SU-DHL-6 (cell line): ENCODE measurements around the gene ARHGEF18.
"Not testable (repeated sequence)": the region's sequence is repeated elsewhere in the genome, so short reads cannot be mapped to it uniquely, and the experiment has no call there.

ENCODE experiments used
- H2AFZ ChIP-seq: fragments of 200-600 bp; sonication (generic); 2 replicates; pipeline ENCODE4 v1.6.1; 2014; ENCODE audit warnings: low read depth, mild to moderate bottlenecking, moderate library complexity, mixed read lengths, antibody characterized with exemption, low read length; ENCODE audit not compliant: severe bottlenecking
- H3F3A ChIP-seq: fragments of 200-600 bp; shearing (Covaris generic); 2 replicates; pipeline ENCODE4 v1.6.0; 2016; ENCODE audit warnings: antibody characterized with exemption, mild to moderate bottlenecking; ENCODE audit not compliant: insufficient read depth
- H3K27ac ChIP-seq: fragments of 200-600 bp; sonication (generic); 2 replicates; pipeline ENCODE4 v1.5.1; 2016; ENCODE audit warnings: low read depth, mild to moderate bottlenecking, low read length, moderate library complexity, mixed read lengths
- H3K27me3 ChIP-seq: fragments of 200-600 bp; sonication (generic), shearing (Covaris generic); 2 replicates; pipeline ENCODE4 v1.6.0; 2014; ENCODE audit warnings: mild to moderate bottlenecking, low read length
- H3K36me3 ChIP-seq: fragments of 200-600 bp; sonication (generic); 2 replicates; pipeline ENCODE4 v1.6.1; 2014; ENCODE audit warnings: mild to moderate bottlenecking, low read length, mixed read lengths
- H3K4me2 ChIP-seq: fragments of 300-600, 200-600 bp; shearing (Covaris generic), sonication (generic); 2 replicates; pipeline ENCODE4 v1.6.0; 2014; ENCODE audit warnings: low read length, low read depth, mild to moderate bottlenecking; ENCODE audit not compliant: poor library complexity, severe bottlenecking
- H3K4me3 ChIP-seq: fragments of 200-600 bp; sonication (generic); 2 replicates; pipeline ENCODE4 v1.5.1; 2014; ENCODE audit warnings: antibody characterized with exemption, low read length, mild to moderate bottlenecking, mixed read lengths; ENCODE audit not compliant: insufficient read depth, poor library complexity, severe bottlenecking
- H3K79me2 ChIP-seq: fragments of 200-600 bp; sonication (generic); 2 replicates; pipeline ENCODE4 v1.6.1; 2014; ENCODE audit warnings: mild to moderate bottlenecking, low read length, moderate library complexity; ENCODE audit not compliant: insufficient read depth
- H3K9ac ChIP-seq: fragments of 200-600 bp; sonication (generic); 2 replicates; pipeline ENCODE4 v1.7.0; 2014; ENCODE audit warnings: mild to moderate bottlenecking, low read length
- H3K9me2 ChIP-seq: fragments of 200-600 bp; sonication (generic); replicated peaks from 2 replicates; pipeline ENCODE4 v1.6.1; 2014; ENCODE audit warnings: low read length; ENCODE audit not compliant: insufficient read depth
- H3K9me3 ChIP-seq: fragments of 200-600 bp; sonication (generic); 2 replicates; pipeline ENCODE4 v1.6.1; 2014; ENCODE audit warnings: low read length, mixed read lengths; ENCODE audit not compliant: insufficient read depth
- H4K20me1 ChIP-seq: fragments of 200-600 bp; sonication (generic); 2 replicates; pipeline ENCODE4 v1.6.1; 2014; ENCODE audit warnings: low read depth, mild to moderate bottlenecking, antibody characterized with exemption, low read length, moderate library complexity, mixed read lengths
- CTCF ChIP-seq: fragments of 200-600 bp; sonication (generic); IDR thresholded peaks from one replicate; pipeline ENCODE4 v1.5.1; 2017; ENCODE audit warnings: antibody characterized with exemption, mild to moderate bottlenecking, low read length, moderate library complexity; ENCODE audit not compliant: insufficient read depth, poor library complexity, severe bottlenecking
- EZH2phosphoT487 ChIP-seq: fragments of 200-600 bp; sonication (generic), shearing (Covaris generic); conservative IDR thresholded peaks from 2 replicates; pipeline ENCODE4 v1.6.1; 2018; ENCODE audit warnings: mild to moderate bottlenecking, antibody characterized with exemption, low read length, moderate library complexity, mixed read lengths

Gene ARHGEF18

GRCh38 chr19:7304200-7304599, 44.5 kb upstream of the ARHGEF18 start:
- no peak overlapping the region for H3K4me3 ChIP-seq
- no peak overlapping the region for H2AFZ ChIP-seq
- H3K9me2 ChIP-seq, result no peaks in the 10 kb centered on the region
- H3K27me3 ChIP-seq, result no peaks in the 10 kb centered on the region
- H3K27ac ChIP-seq, result no peak overlapping the region
- H3K9me3 ChIP-seq, result no peaks in the 10 kb centered on the region
- no peaks in the 10 kb centered on the region for H4K20me1 ChIP-seq
- H3K36me3 ChIP-seq, result no peaks in the 10 kb centered on the region
- H3K79me2 ChIP-seq, result no peaks in the 10 kb centered on the region
- no peak for TF ChIP-seq EZH2phosphoT487
- TF ChIP-seq CTCF, result no peak
- no peak overlapping the region for H3K9ac ChIP-seq
- no peak overlapping the region for H3K4me2 ChIP-seq
- peaks cover 5% of the 10 kb centered on the region; the same call in 1 of the 2 replicates for H3F3A ChIP-seq

- H3K9me2 ChIP-seq, result no peaks in the 10 kb centered on the region
- no peaks in the 10 kb centered on the region for H4K20me1 ChIP-seq
- H3K9me3 ChIP-seq, result no peaks in the 10 kb centered on the region
- H3K27me3 ChIP-seq, result no peaks in the 10 kb centered on the region
- H3K27ac ChIP-seq, result no peak overlapping the region
- H3K4me2 ChIP-seq, result no peak overlapping the region
- H3K79me2 ChIP-seq, result no peaks in the 10 kb centered on the region
- no peak overlapping the region for H3K4me3 ChIP-seq
- TF ChIP-seq CTCF, result no peak
- TF ChIP-seq EZH2phosphoT487, result no peak
- H3K36me3 ChIP-seq, result no peaks in the 10 kb centered on the region
- no peak overlapping the region for H2AFZ ChIP-seq
- H3K9ac ChIP-seq, result no peak overlapping the region
- H3F3A ChIP-seq, result peaks cover 5% of the 10 kb centered on the region; the same call in 1 of the 2 replicates
Observed at GRCh38 chr19:7307590-7308218, 41.0 kb upstream of the ARHGEF18 start.

GRCh38 chr19:7308327-7308726, 40.4 kb upstream of the ARHGEF18 start:
- not testable (repeated sequence) for H2AFZ ChIP-seq, H3K9me2 ChIP-seq, H3F3A ChIP-seq, H3K4me2 ChIP-seq, H3K27ac ChIP-seq, H3K4me3 ChIP-seq, H3K9ac ChIP-seq, H3K36me3 ChIP-seq, H3K27me3 ChIP-seq, H3K9me3 ChIP-seq, H3K79me2 ChIP-seq, H4K20me1 ChIP-seq

- no peaks in the 10 kb centered on the region for H3K27me3 ChIP-seq
- H3K9me3 ChIP-seq, result no peaks in the 10 kb centered on the region
- H3K9me2 ChIP-seq, result no peaks in the 10 kb centered on the region
- H3F3A ChIP-seq, result no peaks in the 10 kb centered on the region
- no peak overlapping the region for H3K4me3 ChIP-seq
- no peaks in the 10 kb centered on the region for H3K79me2 ChIP-seq
- H4K20me1 ChIP-seq, result no peaks in the 10 kb centered on the region
- no peak overlapping the region for H3K27ac ChIP-seq
- TF ChIP-seq CTCF (no peak), EZH2phosphoT487 (no peak)
- H3K9ac ChIP-seq, result no peak overlapping the region
- no peaks in the 10 kb centered on the region for H3K36me3 ChIP-seq
- H3K4me2 ChIP-seq, result no peak overlapping the region
- H2AFZ ChIP-seq, result no peak overlapping the region
Observed at GRCh38 chr19:7311911-7312310, 36.8 kb upstream of the ARHGEF18 start.
